ENCODE data around the gene ZNF865. TPM values are rescaled to one million over a fixed set of nuclear protein-coding genes. Genes with fewer than 3 reads are reported as not detected.

Gene ZNF865
- total RNA-seq, 1 experiment from 2014 or later, result 16.2 TPM

- peaks cover 51% of the 10 kb centered on the region for H3K79me2 ChIP-seq (ENCODE audit: insufficient read depth, low read length)
- H3K27ac ChIP-seq (ENCODE audit: low read depth, low read length), result peak overlapping the region; percentile 96
- H3K27me3 ChIP-seq (ENCODE audit: insufficient read depth, low read length), result no peaks in the 10 kb centered on the region
- H3K9ac ChIP-seq (ENCODE audit: low read length), result peak overlapping the region; percentile 99
- H3K4me3 ChIP-seq (replicated peaks in 1 of 2; ENCODE audit: low read depth in 1 of 2, low read length in 2 of 2), result peak overlapping the region; percentile 94 to 97
- CTCF ChIA-PET, result interaction anchor here (2.8 kb wide), 1 partner anchor 11 kb away, joined by 12 read pairs; the partner anchor contains the start of gene U2AF2
- H3K36me3 ChIP-seq (ENCODE audit: control insufficient read depth in 1 of 2, insufficient read depth in 2 of 2, low read length in 2 of 2), result peaks cover 10 to 12% of the 10 kb centered on the region in 2 experiments; a peak in 3 of 4 replicates
- RAD21 ChIA-PET (ENCODE audit: low non-redundant PET in 1 of 2, low total read pairs in 2 of 2, uncharacterized antibody in 2 of 2, unreplicated experiment in 2 of 2), result no interaction called here
- H3K4me1 ChIP-seq (ENCODE audit: control insufficient read depth in 1 of 2, insufficient read depth in 2 of 2, low read length in 2 of 2), result peaks cover 16 to 45% of the 10 kb centered on the region in 2 experiments; a peak in 3 of 4 replicates
- no peak for ATAC-seq
- intact Hi-C loops (cut with micrococcal nuclease), result no loop called here
- TF ChIP-seq ZFX (IDR thresholded peaks at IDR 0.05) (peak; percentile 36; the same call in 1 of the 2 replicates), CTCF (IDR thresholded peaks at IDR 0.05 in 2 of 3, conservative IDR thresholded peaks at IDR 0.05 in 1 of 3; ENCODE audit: borderline replicate concordance in 1 of 3, insufficient read depth in 1 of 3, low read depth in 2 of 3, low read length in 2 of 3) (no peak)
- no peak overlapping the region for H2AFZ ChIP-seq (ENCODE audit: low read depth, low read length, poor library complexity, severe bottlenecking)
- H3K9me2 ChIP-seq (ENCODE audit: insufficient read depth), result no peaks in the 10 kb centered on the region
- no peaks in the 10 kb centered on the region for H4K20me1 ChIP-seq (ENCODE audit: insufficient read depth)
- DNase-seq (ENCODE audit: low read depth, low spot score), result no peak
- peak overlapping the region; percentile 75 for H3K4me2 ChIP-seq (ENCODE audit: low read length)
- H3K9me3 ChIP-seq (ENCODE audit: control insufficient read depth in 1 of 2, insufficient read depth in 1 of 2, low read depth in 1 of 2, low read length in 2 of 2), result no peaks in the 10 kb centered on the region
- POLR2A ChIA-PET, result no interaction called here
- BruUV-seq (replicated peaks), result no TSS peak
These were observed 38.4 kb downstream of the ZNF865 start for GRCh38 chr19:55643887-55644176.

GRCh38 chr19:55644191-55644833 is 38.9 kb downstream of the ZNF865 start:
- ATAC-seq (no peak), DNase-seq (ENCODE audit: low read depth, low spot score) (no peak)
- ChIA-PET RAD21 (ENCODE audit: low non-redundant PET in 1 of 2, low total read pairs in 2 of 2, uncharacterized antibody in 2 of 2, unreplicated experiment in 2 of 2) (no interaction called here), CTCF (interaction anchor here (2.8 kb wide), 1 partner anchor 10 kb away, joined by 12 read pairs; the partner anchor contains the start of gene U2AF2), POLR2A (no interaction called here)
- Histone ChIP-seq H3K9me2 (ENCODE audit: insufficient read depth) (no peaks in the 10 kb centered on the region), H3K9me3 (ENCODE audit: control insufficient read depth in 1 of 2, insufficient read depth in 1 of 2, low read depth in 1 of 2, low read length in 2 of 2) (no peaks in the 10 kb centered on the region), H3K27ac (ENCODE audit: low read depth, low read length) (peak overlapping the region; percentile 96), H3K4me2 (ENCODE audit: low read length) (peak overlapping the region; percentile 75), H3K36me3 (ENCODE audit: control insufficient read depth in 1 of 2, insufficient read depth in 2 of 2, low read length in 2 of 2) (peaks cover 10 to 12% of the 10 kb centered on the region in 2 experiments; a peak in 3 of 4 replicates), H3K4me3 (replicated peaks in 1 of 2; ENCODE audit: low read depth in 1 of 2, low read length in 2 of 2) (peak overlapping the region; percentile 94 to 97), H3K79me2 (ENCODE audit: insufficient read depth, low read length) (peaks cover 48% of the 10 kb centered on the region), H3K4me1 (ENCODE audit: control insufficient read depth in 1 of 2, insufficient read depth in 2 of 2, low read length in 2 of 2) (peaks cover 14 to 41% of the 10 kb centered on the region in 2 experiments; a peak in 3 of 4 replicates), H3K9ac (ENCODE audit: low read length) (peak overlapping the region; percentile 99), H3K27me3 (ENCODE audit: insufficient read depth, low read length) (no peaks in the 10 kb centered on the region), H2AFZ (ENCODE audit: low read depth, low read length, poor library complexity, severe bottlenecking) (no peak overlapping the region), H4K20me1 (ENCODE audit: insufficient read depth) (no peaks in the 10 kb centered on the region)
- BruUV-seq (replicated peaks), result no TSS peak
- intact Hi-C loops (cut with micrococcal nuclease), result no loop called here
- no peak for TF ChIP-seq POLR2A (IDR thresholded peaks at IDR 0.05; ENCODE audit: borderline replicate concordance, extremely low read depth, insufficient read depth, insufficient read length)
- TF ChIP-seq POLR2AphosphoS5 (IDR thresholded peaks at IDR 0.05; ENCODE audit: low read depth, low read length), result no peak
- no peak for TF ChIP-seq ZFX (IDR thresholded peaks at IDR 0.05)
- no peak for TF ChIP-seq FOSL1 (IDR thresholded peaks at IDR 0.05; ENCODE audit: low read depth)
- TF ChIP-seq ELF1 (IDR thresholded peaks at IDR 0.05; ENCODE audit: borderline replicate concordance, low read depth), result no peak
- no peak for TF ChIP-seq SIN3A (IDR thresholded peaks at IDR 0.05; ENCODE audit: low read depth)
- TF ChIP-seq ATF3 (IDR thresholded peaks at IDR 0.05), result no peak
- TF ChIP-seq EGR1 (IDR thresholded peaks at IDR 0.05; ENCODE audit: low read depth), result no peak
- no peak for TF ChIP-seq TCF7L2 (IDR thresholded peaks at IDR 0.05; ENCODE audit: borderline replicate concordance, extremely low read depth, insufficient read depth, insufficient read length)
- no peak for TF ChIP-seq SP1 (IDR thresholded peaks at IDR 0.05; ENCODE audit: low read depth)
- no peak for TF ChIP-seq YY1 (IDR thresholded peaks at IDR 0.05; ENCODE audit: extremely low read depth, insufficient replicate concordance, low read depth, low read length)
- TF ChIP-seq JUND (IDR thresholded peaks at IDR 0.05), result no peak
- no peak for TF ChIP-seq REST (IDR thresholded peaks at IDR 0.05; ENCODE audit: low read depth)
